GM23338 (cell line): ENCODE data around the gene EXOC2. TPM values are rescaled to one million over a fixed set of nuclear protein-coding genes. Genes with fewer than 3 reads are reported as not detected.

Experiments
- CREB1 ChIP-seq: fragments of 250-450 bp; sonication (Bioruptor Pico); IDR thresholded peaks from 2 replicates; pipeline ENCODE4 v1.5.0; 2020; ENCODE audit warnings: low read depth, mild to moderate bottlenecking, moderate library complexity
- JUNB ChIP-seq: IDR thresholded peaks from one replicate; pipeline ENCODE4 v1.6.1; 2016; ENCODE audit warnings: antibody characterized with exemption; ENCODE audit not compliant: unreplicated experiment
- NANOG ChIP-seq: IDR thresholded peaks from 2 replicates; pipeline ENCODE4 v1.6.1; 2016; ENCODE audit warnings: antibody characterized with exemption, borderline replicate concordance
- POLR2AphosphoS5 ChIP-seq: IDR thresholded peaks from 2 replicates; pipeline ENCODE4 v1.6.1; 2016; ENCODE audit warnings: antibody characterized with exemption, low read depth
- ZNF114 ChIP-seq: fragments of 250-450 bp; sonication (Bioruptor Pico); IDR thresholded peaks from 2 replicates; pipeline ENCODE4 v1.5.0; 2020; ENCODE audit warnings: mild to moderate bottlenecking, moderate library complexity
- polyA plus RNA-seq: library from polyadenylated mRNA; unstranded; fragments of >200 nt; fragmentation: Nextera tagmentation; extraction: Ambion mirVana; gene quantifications from 2 replicates; pipeline ENCODE4 v1.2.1, GENCODE V29; 2016
- total RNA-seq: library from RNA; depleted of rRNA; stranded (reverse); fragments of >200 nt; shearing (Covaris generic); gene quantifications from 2 replicates; pipeline ENCODE4 v1.2.3, GENCODE V29; 2014
- TF ChIP-seq, protein P1 (sequence below): fragments of 250-450 bp; sonication (Bioruptor Pico); IDR thresholded peaks from 2 replicates; pipeline ENCODE4 v1.5.0; 2020; ENCODE audit warnings: mild to moderate bottlenecking, moderate library complexity
- TF ChIP-seq, protein P2 (sequence below): IDR thresholded peaks from 2 replicates; pipeline ENCODE4 v1.6.1; 2016; ENCODE audit warnings: antibody characterized with exemption
- TF ChIP-seq, protein P3 (sequence below): IDR thresholded peaks from one replicate; pipeline ENCODE4 v1.6.1; 2018; ENCODE audit warnings: antibody characterized with exemption; ENCODE audit not compliant: unreplicated experiment

Gene EXOC2
- total and polyA plus RNA-seq, 2 experiments from 2014 or later: 28.7 to 93.6 TPM

DNA sequence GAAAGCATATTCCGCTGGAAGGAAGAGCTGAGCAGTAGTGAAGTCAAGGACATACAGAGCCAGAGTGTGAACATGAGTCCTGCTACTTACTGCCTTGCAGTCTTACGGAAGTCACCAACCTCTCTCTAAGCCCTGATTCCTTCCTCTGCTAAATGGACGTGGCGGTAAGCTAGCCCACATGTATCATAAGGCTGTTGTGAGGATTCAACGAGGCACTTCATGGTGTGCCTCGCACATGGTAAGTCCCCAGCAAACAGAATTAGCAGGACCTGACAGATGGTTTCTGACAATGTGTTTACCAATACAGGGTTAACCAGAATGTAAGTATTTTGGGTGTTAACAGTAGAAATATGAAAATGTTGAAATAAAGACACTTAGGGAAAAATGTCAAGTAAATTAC is 208.2 kb downstream of the EXOC2 start (continued):
- TF ChIP-seq, protein P1, sequence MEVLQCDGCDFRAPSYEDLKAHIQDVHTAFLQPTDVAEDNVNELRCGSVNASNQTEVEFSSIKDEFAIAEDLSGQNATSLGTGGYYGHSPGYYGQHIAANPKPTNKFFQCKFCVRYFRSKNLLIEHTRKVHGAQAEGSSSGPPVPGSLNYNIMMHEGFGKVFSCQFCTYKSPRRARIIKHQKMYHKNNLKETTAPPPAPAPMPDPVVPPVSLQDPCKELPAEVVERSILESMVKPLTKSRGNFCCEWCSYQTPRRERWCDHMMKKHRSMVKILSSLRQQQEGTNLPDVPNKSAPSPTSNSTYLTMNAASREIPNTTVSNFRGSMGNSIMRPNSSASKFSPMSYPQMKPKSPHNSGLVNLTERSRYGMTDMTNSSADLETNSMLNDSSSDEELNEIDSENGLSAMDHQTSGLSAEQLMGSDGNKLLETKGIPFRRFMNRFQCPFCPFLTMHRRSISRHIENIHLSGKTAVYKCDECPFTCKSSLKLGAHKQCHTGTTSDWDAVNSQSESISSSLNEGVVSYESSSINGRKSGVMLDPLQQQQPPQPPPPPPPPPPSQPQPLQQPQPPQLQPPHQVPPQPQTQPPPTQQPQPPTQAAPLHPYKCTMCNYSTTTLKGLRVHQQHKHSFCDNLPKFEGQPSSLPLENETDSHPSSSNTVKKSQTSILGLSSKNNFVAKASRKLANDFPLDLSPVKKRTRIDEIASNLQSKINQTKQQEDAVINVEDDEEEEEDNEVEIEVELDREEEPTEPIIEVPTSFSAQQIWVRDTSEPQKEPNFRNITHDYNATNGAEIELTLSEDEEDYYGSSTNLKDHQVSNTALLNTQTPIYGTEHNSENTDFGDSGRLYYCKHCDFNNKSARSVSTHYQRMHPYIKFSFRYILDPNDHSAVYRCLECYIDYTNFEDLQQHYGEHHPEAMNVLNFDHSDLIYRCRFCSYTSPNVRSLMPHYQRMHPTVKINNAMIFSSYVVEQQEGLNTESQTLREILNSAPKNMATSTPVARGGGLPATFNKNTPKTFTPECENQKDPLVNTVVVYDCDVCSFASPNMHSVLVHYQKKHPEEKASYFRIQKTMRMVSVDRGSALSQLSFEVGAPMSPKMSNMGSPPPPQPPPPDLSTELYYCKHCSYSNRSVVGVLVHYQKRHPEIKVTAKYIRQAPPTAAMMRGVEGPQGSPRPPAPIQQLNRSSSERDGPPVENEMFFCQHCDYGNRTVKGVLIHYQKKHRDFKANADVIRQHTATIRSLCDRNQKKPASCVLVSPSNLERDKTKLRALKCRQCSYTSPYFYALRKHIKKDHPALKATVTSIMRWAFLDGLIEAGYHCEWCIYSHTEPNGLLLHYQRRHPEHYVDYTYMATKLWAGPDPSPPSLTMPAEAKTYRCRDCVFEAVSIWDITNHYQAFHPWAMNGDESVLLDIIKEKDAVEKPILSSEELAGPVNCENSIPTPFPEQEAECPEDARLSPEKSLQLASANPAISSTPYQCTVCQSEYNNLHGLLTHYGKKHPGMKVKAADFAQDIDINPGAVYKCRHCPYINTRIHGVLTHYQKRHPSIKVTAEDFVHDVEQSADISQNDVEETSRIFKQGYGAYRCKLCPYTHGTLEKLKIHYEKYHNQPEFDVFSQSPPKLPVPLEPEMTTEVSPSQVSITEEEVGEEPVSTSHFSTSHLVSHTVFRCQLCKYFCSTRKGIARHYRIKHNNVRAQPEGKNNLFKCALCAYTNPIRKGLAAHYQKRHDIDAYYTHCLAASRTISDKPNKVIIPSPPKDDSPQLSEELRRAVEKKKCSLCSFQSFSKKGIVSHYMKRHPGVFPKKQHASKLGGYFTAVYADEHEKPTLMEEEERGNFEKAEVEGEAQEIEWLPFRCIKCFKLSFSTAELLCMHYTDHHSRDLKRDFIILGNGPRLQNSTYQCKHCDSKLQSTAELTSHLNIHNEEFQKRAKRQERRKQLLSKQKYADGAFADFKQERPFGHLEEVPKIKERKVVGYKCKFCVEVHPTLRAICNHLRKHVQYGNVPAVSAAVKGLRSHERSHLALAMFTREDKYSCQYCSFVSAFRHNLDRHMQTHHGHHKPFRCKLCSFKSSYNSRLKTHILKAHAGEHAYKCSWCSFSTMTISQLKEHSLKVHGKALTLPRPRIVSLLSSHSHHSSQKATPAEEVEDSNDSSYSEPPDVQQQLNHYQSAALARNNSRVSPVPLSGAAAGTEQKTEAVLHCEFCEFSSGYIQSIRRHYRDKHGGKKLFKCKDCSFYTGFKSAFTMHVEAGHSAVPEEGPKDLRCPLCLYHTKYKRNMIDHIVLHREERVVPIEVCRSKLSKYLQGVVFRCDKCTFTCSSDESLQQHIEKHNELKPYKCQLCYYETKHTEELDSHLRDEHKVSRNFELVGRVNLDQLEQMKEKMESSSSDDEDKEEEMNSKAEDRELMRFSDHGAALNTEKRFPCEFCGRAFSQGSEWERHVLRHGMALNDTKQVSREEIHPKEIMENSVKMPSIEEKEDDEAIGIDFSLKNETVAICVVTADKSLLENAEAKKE: no peak
- TF ChIP-seq NANOG (no peak), JUNB (no peak), POLR2AphosphoS5 (no peak), ZNF114 (CRISPR knock-in tag) (no peak), CREB1 (CRISPR knock-in tag) (no peak)
- TF ChIP-seq, protein P2, sequence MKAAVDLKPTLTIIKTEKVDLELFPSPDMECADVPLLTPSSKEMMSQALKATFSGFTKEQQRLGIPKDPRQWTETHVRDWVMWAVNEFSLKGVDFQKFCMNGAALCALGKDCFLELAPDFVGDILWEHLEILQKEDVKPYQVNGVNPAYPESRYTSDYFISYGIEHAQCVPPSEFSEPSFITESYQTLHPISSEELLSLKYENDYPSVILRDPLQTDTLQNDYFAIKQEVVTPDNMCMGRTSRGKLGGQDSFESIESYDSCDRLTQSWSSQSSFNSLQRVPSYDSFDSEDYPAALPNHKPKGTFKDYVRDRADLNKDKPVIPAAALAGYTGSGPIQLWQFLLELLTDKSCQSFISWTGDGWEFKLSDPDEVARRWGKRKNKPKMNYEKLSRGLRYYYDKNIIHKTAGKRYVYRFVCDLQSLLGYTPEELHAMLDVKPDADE: no peak
- TF ChIP-seq, protein P3, sequence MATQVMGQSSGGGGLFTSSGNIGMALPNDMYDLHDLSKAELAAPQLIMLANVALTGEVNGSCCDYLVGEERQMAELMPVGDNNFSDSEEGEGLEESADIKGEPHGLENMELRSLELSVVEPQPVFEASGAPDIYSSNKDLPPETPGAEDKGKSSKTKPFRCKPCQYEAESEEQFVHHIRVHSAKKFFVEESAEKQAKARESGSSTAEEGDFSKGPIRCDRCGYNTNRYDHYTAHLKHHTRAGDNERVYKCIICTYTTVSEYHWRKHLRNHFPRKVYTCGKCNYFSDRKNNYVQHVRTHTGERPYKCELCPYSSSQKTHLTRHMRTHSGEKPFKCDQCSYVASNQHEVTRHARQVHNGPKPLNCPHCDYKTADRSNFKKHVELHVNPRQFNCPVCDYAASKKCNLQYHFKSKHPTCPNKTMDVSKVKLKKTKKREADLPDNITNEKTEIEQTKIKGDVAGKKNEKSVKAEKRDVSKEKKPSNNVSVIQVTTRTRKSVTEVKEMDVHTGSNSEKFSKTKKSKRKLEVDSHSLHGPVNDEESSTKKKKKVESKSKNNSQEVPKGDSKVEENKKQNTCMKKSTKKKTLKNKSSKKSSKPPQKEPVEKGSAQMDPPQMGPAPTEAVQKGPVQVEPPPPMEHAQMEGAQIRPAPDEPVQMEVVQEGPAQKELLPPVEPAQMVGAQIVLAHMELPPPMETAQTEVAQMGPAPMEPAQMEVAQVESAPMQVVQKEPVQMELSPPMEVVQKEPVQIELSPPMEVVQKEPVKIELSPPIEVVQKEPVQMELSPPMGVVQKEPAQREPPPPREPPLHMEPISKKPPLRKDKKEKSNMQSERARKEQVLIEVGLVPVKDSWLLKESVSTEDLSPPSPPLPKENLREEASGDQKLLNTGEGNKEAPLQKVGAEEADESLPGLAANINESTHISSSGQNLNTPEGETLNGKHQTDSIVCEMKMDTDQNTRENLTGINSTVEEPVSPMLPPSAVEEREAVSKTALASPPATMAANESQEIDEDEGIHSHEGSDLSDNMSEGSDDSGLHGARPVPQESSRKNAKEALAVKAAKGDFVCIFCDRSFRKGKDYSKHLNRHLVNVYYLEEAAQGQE: no peak
